ENCODE measurements around the gene VDAC1. TPM values are rescaled to one million over a fixed set of nuclear protein-coding genes. Genes with fewer than 3 reads are reported as not detected.

The VDAC1 gene
- total RNA-seq, 1 experiment from 2014 or later = 395 TPM

DNA sequence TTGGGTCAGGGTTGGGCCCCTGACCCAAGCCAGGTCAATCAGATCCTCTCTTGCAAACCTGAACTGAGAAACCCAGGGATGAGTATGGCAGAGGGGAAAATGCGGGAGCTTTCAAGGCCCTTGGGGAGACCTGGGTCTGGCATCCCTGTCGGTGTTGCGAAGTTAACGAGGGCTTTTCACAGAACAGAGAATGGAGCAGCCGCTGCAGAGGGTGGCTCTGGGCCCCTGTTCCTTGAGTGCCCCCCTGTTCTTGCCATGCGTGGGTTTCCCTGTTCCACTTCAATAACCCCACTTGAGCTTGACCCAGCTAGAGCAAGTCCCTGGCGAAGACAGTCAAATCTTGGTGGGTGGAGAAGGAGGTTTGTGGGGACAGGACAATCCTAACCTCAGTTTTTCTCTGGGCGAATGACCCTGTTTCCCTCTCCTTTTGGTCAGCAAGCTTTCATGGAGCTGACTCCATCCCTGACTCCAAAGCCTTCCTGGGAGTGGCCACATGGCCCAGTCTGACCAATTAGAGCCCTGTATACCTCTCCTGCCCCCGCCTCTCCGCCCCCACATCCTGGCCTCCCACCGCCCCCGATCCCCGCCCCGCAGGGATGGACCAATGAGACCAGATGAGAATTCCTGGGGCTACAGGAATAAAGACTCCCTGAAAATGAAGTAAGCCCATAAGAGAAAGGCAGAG, 2.9 kb upstream of the VDAC1 start:
- BruUV-seq (replicated peaks) = no TSS peak
- TF ChIP-seq, protein P1, sequence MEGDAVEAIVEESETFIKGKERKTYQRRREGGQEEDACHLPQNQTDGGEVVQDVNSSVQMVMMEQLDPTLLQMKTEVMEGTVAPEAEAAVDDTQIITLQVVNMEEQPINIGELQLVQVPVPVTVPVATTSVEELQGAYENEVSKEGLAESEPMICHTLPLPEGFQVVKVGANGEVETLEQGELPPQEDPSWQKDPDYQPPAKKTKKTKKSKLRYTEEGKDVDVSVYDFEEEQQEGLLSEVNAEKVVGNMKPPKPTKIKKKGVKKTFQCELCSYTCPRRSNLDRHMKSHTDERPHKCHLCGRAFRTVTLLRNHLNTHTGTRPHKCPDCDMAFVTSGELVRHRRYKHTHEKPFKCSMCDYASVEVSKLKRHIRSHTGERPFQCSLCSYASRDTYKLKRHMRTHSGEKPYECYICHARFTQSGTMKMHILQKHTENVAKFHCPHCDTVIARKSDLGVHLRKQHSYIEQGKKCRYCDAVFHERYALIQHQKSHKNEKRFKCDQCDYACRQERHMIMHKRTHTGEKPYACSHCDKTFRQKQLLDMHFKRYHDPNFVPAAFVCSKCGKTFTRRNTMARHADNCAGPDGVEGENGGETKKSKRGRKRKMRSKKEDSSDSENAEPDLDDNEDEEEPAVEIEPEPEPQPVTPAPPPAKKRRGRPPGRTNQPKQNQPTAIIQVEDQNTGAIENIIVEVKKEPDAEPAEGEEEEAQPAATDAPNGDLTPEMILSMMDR (IDR thresholded peaks at IDR 0.05) = no peak
- no peak for TF ChIP-seq POLR2AphosphoS5 (IDR thresholded peaks at IDR 0.05; ENCODE audit: low read depth, low read length)
- CTCF ChIA-PET = interaction anchor here (1.8 kb wide), 1 partner anchor 19 kb away, joined by 4 read pairs; no protein-coding TSS in a partner anchor
- Histone ChIP-seq H3K36me3 (ENCODE audit: control insufficient read depth, insufficient read depth, low read length) (peaks cover 6% of the 10 kb centered on the region; the same call in 1 of the 2 replicates), H3K4me3 (ENCODE audit: low read depth in 2 of 2, low read length in 2 of 2) (no peak overlapping the region), H3K4me1 (ENCODE audit: control insufficient read depth, insufficient read depth, low read length) (peaks cover 24% of the 10 kb centered on the region), H3K27ac (ENCODE audit: low read length) (peak overlapping the region; percentile 75), H3K27me3 (ENCODE audit: control insufficient read depth, insufficient read depth, low read length) (no peaks in the 10 kb centered on the region; the same call in 1 of the 2 replicates), H3K9me3 (ENCODE audit: control insufficient read depth, insufficient read depth, low read depth, low read length) (no peaks in the 10 kb centered on the region)
- in situ Hi-C loops (cut with HindIII; ENCODE audit: low pct_unique_long_range_greater_than_20kb, low sequenced_read_pairs) = no loop called here
- intact Hi-C loops (cut with micrococcal nuclease; ENCODE audit: unreplicated experiment) = no loop called here
- DNase-seq (ENCODE audit: low read depth, low spot score) (no peak), ATAC-seq (no peak)
- POLR2A ChIA-PET = interaction anchor here (0.6 kb wide), 2 partner anchors 16 to 276 kb away, joined by 3 to 5 read pairs; no protein-coding TSS in a partner anchor

DNA sequence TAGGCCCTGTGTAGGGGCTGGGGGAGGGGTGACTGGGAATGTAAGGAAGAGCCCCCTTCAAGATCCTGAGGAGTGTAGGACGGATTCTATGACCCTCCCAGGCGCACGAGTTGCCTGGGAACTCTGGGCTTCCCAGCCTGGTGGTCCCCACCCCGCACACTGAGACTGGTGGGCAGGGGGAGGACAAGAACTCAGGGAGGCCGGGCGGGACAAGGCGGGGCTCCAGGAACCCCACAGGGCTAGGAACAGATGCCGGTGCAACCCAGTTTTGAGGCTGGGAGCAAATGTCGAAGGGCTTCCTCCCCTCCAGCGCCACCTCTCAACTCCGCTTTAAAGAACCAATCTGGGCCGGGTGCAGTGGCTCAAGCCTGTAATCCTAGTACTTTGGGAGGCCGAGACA, 1.3 kb upstream of the VDAC1 start:
- CTCF ChIA-PET = interaction anchor here (1.8 kb wide), 1 partner anchor 20 kb away, joined by 4 read pairs; no protein-coding TSS in a partner anchor
- no peak for TF ChIP-seq TCF7L2 (IDR thresholded peaks at IDR 0.05; ENCODE audit: low read depth, low read length)
- TF ChIP-seq SIN3A (IDR thresholded peaks at IDR 0.05; ENCODE audit: borderline replicate concordance, insufficient read depth, low read depth, low read length) = no peak
- TF ChIP-seq POLR2AphosphoS5 (IDR thresholded peaks at IDR 0.05; ENCODE audit: low read depth, low read length) = no peak
- TF ChIP-seq, protein P2, sequence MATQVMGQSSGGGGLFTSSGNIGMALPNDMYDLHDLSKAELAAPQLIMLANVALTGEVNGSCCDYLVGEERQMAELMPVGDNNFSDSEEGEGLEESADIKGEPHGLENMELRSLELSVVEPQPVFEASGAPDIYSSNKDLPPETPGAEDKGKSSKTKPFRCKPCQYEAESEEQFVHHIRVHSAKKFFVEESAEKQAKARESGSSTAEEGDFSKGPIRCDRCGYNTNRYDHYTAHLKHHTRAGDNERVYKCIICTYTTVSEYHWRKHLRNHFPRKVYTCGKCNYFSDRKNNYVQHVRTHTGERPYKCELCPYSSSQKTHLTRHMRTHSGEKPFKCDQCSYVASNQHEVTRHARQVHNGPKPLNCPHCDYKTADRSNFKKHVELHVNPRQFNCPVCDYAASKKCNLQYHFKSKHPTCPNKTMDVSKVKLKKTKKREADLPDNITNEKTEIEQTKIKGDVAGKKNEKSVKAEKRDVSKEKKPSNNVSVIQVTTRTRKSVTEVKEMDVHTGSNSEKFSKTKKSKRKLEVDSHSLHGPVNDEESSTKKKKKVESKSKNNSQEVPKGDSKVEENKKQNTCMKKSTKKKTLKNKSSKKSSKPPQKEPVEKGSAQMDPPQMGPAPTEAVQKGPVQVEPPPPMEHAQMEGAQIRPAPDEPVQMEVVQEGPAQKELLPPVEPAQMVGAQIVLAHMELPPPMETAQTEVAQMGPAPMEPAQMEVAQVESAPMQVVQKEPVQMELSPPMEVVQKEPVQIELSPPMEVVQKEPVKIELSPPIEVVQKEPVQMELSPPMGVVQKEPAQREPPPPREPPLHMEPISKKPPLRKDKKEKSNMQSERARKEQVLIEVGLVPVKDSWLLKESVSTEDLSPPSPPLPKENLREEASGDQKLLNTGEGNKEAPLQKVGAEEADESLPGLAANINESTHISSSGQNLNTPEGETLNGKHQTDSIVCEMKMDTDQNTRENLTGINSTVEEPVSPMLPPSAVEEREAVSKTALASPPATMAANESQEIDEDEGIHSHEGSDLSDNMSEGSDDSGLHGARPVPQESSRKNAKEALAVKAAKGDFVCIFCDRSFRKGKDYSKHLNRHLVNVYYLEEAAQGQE (IDR thresholded peaks at IDR 0.05; ENCODE audit: insufficient read depth in 1 of 2, low read depth in 2 of 2, low read length in 1 of 2) = no peak
- TF ChIP-seq, protein P1 (IDR thresholded peaks at IDR 0.05) = no peak

More for the DNA sequence above, 1.3 kb upstream of the VDAC1 start:
- Histone ChIP-seq H3K27ac (ENCODE audit: low read length) (peak overlapping the region; percentile 93), H3K4me1 (ENCODE audit: control insufficient read depth, insufficient read depth, low read length) (peaks cover 39% of the 10 kb centered on the region), H3K4me3 (ENCODE audit: low read depth in 2 of 2, low read length in 2 of 2) (peak overlapping the region in 1 of 2 experiments; percentile 79; a peak in 3 of 4 replicates), H3K9me3 (ENCODE audit: control insufficient read depth, insufficient read depth, low read depth, low read length) (no peaks in the 10 kb centered on the region), H3K27me3 (ENCODE audit: control insufficient read depth, insufficient read depth, low read length) (no peaks in the 10 kb centered on the region), H3K36me3 (ENCODE audit: control insufficient read depth, insufficient read depth, low read length) (peaks cover 6% of the 10 kb centered on the region; the same call in 1 of the 2 replicates)
- DNase-seq (ENCODE audit: low read depth, low spot score) = no peak
- in situ Hi-C loops (cut with HindIII; ENCODE audit: low pct_unique_long_range_greater_than_20kb, low sequenced_read_pairs) (no loop called here), intact Hi-C loops (cut with micrococcal nuclease; ENCODE audit: unreplicated experiment) (no loop called here)
- POLR2A ChIA-PET = interaction anchor here (0.6 kb wide), 1 partner anchor 149 kb away, joined by 7 read pairs; no protein-coding TSS in a partner anchor
- BruUV-seq (replicated peaks) = no TSS peak
- ATAC-seq = no peak
